GM18873 (cell line): ENCODE measurements around the gene C1QTNF4.
"Not testable (repeated sequence)": the region's sequence is repeated elsewhere in the genome, so short reads cannot be mapped to it uniquely, and the experiment has no call there.

Source experiments
- ATAC-seq: cut with Tn5 transposase; IDR thresholded peaks from one replicate; pipeline ENCODE4 v1.9.1; 2021; ENCODE audit warnings: mild to moderate bottlenecking, moderate library complexity, moderate number of reproducible peaks; ENCODE audit not compliant: unreplicated experiment, low FRiP score

C1QTNF4 gene

DNA sequence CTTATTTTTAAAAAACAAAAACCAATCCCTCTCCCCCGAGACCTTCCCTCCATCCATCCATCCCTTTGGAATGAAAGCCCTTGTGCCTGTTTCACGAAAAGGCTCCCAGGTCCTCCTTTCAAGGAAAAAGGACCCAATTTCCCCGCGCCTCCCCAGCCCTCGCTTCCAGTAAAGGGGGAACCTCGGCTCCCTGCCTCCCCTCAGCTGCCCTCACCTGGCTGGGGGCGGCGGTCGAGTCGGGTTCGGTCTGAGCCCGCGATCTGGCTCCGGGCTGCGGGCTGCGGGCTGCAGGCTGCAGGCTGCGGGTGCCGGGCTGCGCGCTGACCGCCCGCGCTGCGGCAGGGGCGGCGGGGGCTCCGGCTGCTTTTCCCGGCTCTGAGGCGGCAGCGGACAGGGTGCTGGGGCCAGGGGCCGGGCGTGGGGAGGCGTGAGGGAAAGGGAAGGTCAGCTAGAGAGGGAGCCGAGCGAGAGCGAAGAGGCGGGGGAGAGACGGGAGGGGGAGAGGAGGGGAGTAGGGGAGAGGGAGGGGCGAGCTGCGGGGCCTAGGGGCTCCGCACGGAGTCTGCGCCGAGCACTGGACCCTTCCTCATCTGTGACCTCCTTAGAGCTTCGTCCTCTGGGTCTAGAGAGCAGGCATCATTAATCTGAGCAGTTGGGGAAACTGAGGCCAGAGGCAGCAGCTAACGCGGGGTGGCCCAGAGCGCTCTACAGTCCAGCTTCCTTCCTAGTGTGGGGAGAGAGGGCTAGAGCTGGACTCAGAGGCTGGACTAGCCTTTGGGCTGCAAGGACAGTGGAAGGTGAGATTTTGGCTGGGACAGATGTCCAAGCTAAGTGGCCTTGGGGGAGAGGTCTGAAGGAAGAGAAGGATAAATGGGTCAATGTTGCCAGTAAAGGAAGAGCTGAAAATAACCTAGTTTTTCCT lies at the start of gene C1QTNF4:
TSS of gene C1QTNF4 (minus strand) at position 478 of the 922 bp plus-strand sequence. CDS start 3,601 bp downstream, outside the sequence.
- no peak for ATAC-seq

DNA sequence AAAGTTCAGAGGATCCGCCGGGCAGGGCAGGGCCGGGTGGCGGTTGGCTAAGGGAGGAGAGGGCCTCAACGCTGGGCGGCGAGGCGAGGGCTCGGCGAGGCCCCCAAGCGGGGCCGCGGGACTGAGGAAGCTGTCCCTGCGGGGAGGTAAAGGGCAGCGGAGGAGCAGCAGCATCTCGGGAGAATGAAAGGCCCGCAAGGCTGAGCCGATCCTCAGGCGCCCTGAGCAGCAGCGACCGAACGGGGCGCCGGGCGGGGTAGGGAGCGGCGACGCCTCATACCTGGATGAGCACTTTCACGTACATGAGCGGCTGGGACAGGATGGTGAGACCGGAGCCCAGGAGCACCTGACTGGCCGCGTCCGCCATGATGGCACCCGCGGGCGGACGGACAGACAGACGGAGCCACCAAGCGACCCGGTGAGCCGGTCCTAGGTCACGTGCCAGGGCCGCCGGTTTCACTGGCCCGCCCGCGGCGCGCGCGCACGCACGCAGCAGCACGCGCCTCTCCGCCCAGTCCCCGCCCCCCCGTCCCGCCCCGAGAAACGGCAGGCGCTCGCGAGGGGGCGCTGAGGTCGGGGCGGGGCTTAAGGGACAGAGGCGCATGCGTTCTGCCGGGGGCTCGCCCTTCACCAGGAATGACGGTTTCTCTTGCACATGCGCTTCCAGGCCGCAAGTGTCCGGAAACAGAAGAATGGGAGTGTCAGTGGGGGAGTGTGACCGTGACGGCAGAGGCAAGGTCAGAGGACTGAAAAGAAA lies 48.1 kb upstream of the C1QTNF4 start, which contains the start of gene MTCH2:
TSS of gene MTCH2 (minus strand) at position 461 of the 757 bp plus-strand sequence. CDS start at position 367, 94 bp downstream.
- ATAC-seq: peak; percentile 87

- no peak for ATAC-seq
These were observed 47.4 kb upstream of the C1QTNF4 start for GRCh38 chr11:47641600-47642098.

GRCh38 chr11:47640506-47640905 lies 46.3 kb upstream of the C1QTNF4 start:
- not testable (repeated sequence) for ATAC-seq

GRCh38 chr11:47636331-47636730 lies 42.1 kb upstream of the C1QTNF4 start:
- not testable (repeated sequence) for ATAC-seq

DNA sequence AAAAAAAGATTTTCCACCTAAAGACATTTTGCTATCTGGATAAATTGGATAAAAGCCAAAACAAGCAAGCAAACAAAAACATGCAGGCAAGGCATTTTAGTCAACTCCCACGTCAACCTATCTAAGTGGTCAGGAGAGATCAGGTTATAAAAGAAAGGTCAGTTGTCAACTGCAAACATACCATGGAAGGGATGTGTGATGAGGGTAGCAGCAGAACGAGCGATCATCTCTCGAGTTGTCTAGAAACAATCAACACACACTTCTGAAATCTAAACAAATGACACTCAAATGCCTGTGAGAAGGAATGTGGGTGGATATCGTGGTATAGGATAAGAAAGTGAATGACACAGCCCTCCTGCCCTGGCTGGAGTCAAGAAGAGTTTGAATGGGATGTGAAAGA lies 37.3 kb upstream of the C1QTNF4 start:
- ATAC-seq: no peak

GRCh38 chr11:47628026-47628425 lies 33.8 kb upstream of the C1QTNF4 start:
- no peak for ATAC-seq

GRCh38 chr11:47626234-47626633 lies 32.0 kb upstream of the C1QTNF4 start:
- ATAC-seq: no peak

GRCh38 chr11:47620836-47621378 lies 26.7 kb upstream of the C1QTNF4 start:
- no peak for ATAC-seq

GRCh38 chr11:47617417-47617809 lies 23.2 kb upstream of the C1QTNF4 start:
- ATAC-seq: no peak

- ATAC-seq: no peak
These were observed 22.7 kb upstream of the C1QTNF4 start for GRCh38 chr11:47616726-47617416.

- no peak for ATAC-seq
These were observed 21.0 kb upstream of the C1QTNF4 start for GRCh38 chr11:47615249-47615648.

DNA sequence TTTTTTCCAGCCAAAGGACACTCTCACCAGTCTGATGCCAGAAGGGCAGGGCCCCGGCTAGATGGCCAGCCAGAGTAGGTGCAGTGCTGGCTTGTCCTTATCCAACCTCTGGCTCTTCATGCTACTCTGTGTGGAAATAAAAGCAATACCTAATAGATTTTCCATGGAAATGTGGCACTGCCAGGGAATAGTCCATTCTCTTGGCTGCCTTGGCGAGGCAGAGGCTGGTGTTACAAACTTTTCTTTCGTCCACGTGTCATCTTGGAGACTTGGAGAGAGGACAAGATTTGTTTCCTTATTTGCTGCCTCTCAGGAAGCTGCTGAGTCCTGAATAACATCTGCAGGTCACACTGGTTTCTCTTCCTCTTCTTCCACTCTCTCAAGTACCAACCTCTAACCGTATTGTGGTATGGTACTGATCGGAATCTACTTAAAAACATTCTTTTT lies 17.2 kb upstream of the C1QTNF4 start:
- ATAC-seq: peak; percentile 74

DNA sequence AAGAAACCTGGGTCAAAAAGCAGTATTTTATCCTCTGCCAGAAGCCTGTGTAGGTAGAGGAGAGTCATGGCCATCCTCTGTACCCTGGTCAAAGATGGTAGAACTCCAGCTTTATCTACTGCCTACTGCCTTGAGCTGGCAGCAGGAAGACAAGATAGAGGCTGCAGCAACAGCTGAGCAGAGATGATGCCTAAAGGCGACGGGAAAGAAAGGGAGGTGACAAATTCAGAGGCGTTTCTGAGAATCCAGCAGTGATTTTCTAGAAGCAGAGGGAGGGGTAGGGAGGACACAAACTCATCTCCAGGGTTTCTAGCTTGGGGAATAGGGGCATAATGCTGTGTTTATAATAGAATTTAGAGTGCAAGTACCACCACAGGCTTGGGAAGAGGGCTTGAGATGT lies 15.5 kb upstream of the C1QTNF4 start:
- no peak for ATAC-seq

- ATAC-seq: no peak
These were observed 13.2 kb upstream of the C1QTNF4 start for GRCh38 chr11:47607380-47607779.

- no peak for ATAC-seq
These were observed 12.5 kb upstream of the C1QTNF4 start for GRCh38 chr11:47606731-47607130.

GRCh38 chr11:47605921-47606320 lies 11.7 kb upstream of the C1QTNF4 start:
- ATAC-seq: no peak

- ATAC-seq: no peak
These were observed 9.1 kb upstream of the C1QTNF4 start for GRCh38 chr11:47603295-47603694.

GRCh38 chr11:47599902-47600301 lies 5.7 kb upstream of the C1QTNF4 start:
- no peak for ATAC-seq

DNA sequence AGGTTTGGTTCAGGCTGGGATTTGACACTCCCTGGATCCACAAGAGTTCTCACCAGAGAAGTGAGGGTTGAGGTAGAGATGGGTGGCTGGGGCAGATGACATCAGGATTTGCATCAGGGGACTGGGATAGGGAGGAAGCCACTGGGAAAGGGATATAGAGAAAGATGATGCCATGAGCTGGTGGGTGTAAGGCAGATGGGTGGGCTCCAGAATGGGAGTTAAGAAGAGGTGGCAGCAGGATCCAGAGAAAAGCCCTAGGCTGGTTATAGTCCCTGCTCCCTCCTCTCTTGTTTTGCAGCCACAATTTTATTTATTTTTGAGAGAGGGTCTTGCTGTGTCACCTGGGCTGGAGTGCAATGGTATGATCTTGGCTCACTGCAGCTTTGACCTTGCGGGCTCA lies 1.8 kb upstream of the C1QTNF4 start:
- ATAC-seq: no peak
